Epithelial cell of esophagus (primary cell): ENCODE measurements around the gene DIAPH2.

ENCODE experiments used
- DNase-seq: peaks from one replicate; pipeline ENCODE4 v3.0.0; 2010; ENCODE audit warnings: low read depth
- H3K4me3 ChIP-seq: 2 replicates; pipeline ENCODE4 v1.5.1; 2011; ENCODE audit warnings: mild to moderate bottlenecking, low read length, control low read depth
- CTCF ChIP-seq: IDR thresholded peaks from 2 replicates; pipeline ENCODE4 v1.5.1; 2011; ENCODE audit warnings: low read depth, mild to moderate bottlenecking, low read length, control low read depth, inconsistent platforms; ENCODE audit not compliant: insufficient read depth; ENCODE audit errors: missing control alignments

Gene DIAPH2

GRCh38 chrX:96861218-96861617 is 176.6 kb downstream of the DIAPH2 start:
- H3K4me3 ChIP-seq, result no peak overlapping the region
- TF ChIP-seq CTCF, result no peak
- no peak for DNase-seq

- TF ChIP-seq CTCF, result no peak
- H3K4me3 ChIP-seq, result no peak overlapping the region
- no peak for DNase-seq
These were observed 177.0 kb downstream of the DIAPH2 start for GRCh38 chrX:96861661-96862060.

GRCh38 chrX:96883608-96884007 is 199.0 kb downstream of the DIAPH2 start, which contains the start of gene RPA4:
TSS of gene RPA4 (plus strand) at chrX:96883908. CDS start at chrX:96884311, 403 bp downstream.
- no peak for DNase-seq
- no peak for TF ChIP-seq CTCF
- H3K4me3 ChIP-seq, result no peak within 1 kb of the TSS

GRCh38 chrX:96884027-96884426 is 199.4 kb downstream of the DIAPH2 start:
- DNase-seq, result no peak
- no peak for TF ChIP-seq CTCF

GRCh38 chrX:96889726-96890125 is 205.1 kb downstream of the DIAPH2 start:
- no peak overlapping the region for H3K4me3 ChIP-seq
- no peak for TF ChIP-seq CTCF
- no peak for DNase-seq

More at GRCh38 chrX:96884027-96884426, 199.4 kb downstream of the DIAPH2 start:
- H3K4me3 ChIP-seq, result no peak overlapping the region

GRCh38 chrX:96906741-96907140 is 222.1 kb downstream of the DIAPH2 start:
- no peak for DNase-seq
- no peak for TF ChIP-seq CTCF
- no peak overlapping the region for H3K4me3 ChIP-seq

- DNase-seq, result no peak
- no peak overlapping the region for H3K4me3 ChIP-seq
- no peak for TF ChIP-seq CTCF
These were observed 223.1 kb downstream of the DIAPH2 start for GRCh38 chrX:96907516-96908272.
